Endothelial cell (in vitro differentiated cells): ENCODE data around the gene PEMT. TPM values are rescaled to one million over a fixed set of nuclear protein-coding genes. Genes with fewer than 3 reads are reported as not detected.

Experiments used
- DNase-seq: peaks from one replicate; pipeline ENCODE4 v3.0.0; 2021; ENCODE audit warnings: low spot score
- H3K27ac Mint-ChIP-seq: one replicate; pipeline ENCODE4 v1.8.0; 2021; ENCODE audit warnings: mixed read lengths, inconsistent platforms; ENCODE audit not compliant: unreplicated experiment
- H3K27me3 Mint-ChIP-seq: one replicate; pipeline ENCODE4 v1.8.0; 2021; ENCODE audit warnings: mild to moderate bottlenecking, moderate library complexity, mixed read lengths, inconsistent platforms; ENCODE audit not compliant: unreplicated experiment
- H3K36me3 Mint-ChIP-seq: one replicate; pipeline ENCODE4 v1.8.0; 2021; ENCODE audit warnings: mild to moderate bottlenecking, low read depth, mixed read lengths, inconsistent platforms; ENCODE audit not compliant: unreplicated experiment
- H3K4me1 Mint-ChIP-seq: one replicate; pipeline ENCODE4 v1.8.0; 2021; ENCODE audit warnings: mild to moderate bottlenecking, mixed read lengths, inconsistent platforms; ENCODE audit not compliant: unreplicated experiment
- H3K4me3 Mint-ChIP-seq: one replicate; pipeline ENCODE4 v1.8.0; 2021; ENCODE audit warnings: mild to moderate bottlenecking, mixed read lengths, inconsistent platforms; ENCODE audit not compliant: unreplicated experiment
- H3K9me3 Mint-ChIP-seq: one replicate; pipeline ENCODE4 v1.8.0; 2021; ENCODE audit warnings: mixed read lengths, inconsistent platforms; ENCODE audit not compliant: unreplicated experiment
- total RNA-seq: library from RNA; stranded (reverse); fragmentation: NEBNext Ultra II Directional; extraction: Animal tissue kit (Norgen Biotek cat#: 25700); gene quantifications from one replicate; pipeline ENCODE4 v1.2.1, GENCODE V29; 2021; ENCODE audit not compliant: unreplicated experiment
- TF ChIP-seq, protein P1 (sequence below): fragments of 200-600 bp; sonication (generic); IDR thresholded peaks from one replicate; pipeline ENCODE4 v1.5.0; 2021; ENCODE audit warnings: antibody characterized with exemption; ENCODE audit not compliant: unreplicated experiment

PEMT gene
- total RNA-seq, 1 donor from 2014 or later, result 29.7 TPM

- Mint-ChIP-seq H3K9me3 (no peaks in the 10 kb centered on the region), H3K36me3 (peaks cover 12% of the 10 kb centered on the region), H3K4me1 (peaks cover 9% of the 10 kb centered on the region), H3K4me3 (peak overlapping the region; percentile 87), H3K27ac (no peak overlapping the region), H3K27me3 (peaks cover 15% of the 10 kb centered on the region)
- TF ChIP-seq, protein P1, sequence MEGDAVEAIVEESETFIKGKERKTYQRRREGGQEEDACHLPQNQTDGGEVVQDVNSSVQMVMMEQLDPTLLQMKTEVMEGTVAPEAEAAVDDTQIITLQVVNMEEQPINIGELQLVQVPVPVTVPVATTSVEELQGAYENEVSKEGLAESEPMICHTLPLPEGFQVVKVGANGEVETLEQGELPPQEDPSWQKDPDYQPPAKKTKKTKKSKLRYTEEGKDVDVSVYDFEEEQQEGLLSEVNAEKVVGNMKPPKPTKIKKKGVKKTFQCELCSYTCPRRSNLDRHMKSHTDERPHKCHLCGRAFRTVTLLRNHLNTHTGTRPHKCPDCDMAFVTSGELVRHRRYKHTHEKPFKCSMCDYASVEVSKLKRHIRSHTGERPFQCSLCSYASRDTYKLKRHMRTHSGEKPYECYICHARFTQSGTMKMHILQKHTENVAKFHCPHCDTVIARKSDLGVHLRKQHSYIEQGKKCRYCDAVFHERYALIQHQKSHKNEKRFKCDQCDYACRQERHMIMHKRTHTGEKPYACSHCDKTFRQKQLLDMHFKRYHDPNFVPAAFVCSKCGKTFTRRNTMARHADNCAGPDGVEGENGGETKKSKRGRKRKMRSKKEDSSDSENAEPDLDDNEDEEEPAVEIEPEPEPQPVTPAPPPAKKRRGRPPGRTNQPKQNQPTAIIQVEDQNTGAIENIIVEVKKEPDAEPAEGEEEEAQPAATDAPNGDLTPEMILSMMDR, result no peak
- peak; percentile 31 for DNase-seq
Observed at GRCh38 chr17:17495536-17496188, 95.8 kb downstream of the PEMT start.

- no peaks in the 10 kb centered on the region for H3K9me3 Mint-ChIP-seq
- H3K4me3 Mint-ChIP-seq, result peak overlapping the region; percentile 62
- TF ChIP-seq, protein P1, result no peak
- H3K36me3 Mint-ChIP-seq, result peaks cover 12% of the 10 kb centered on the region
- no peak overlapping the region for H3K27ac Mint-ChIP-seq
- H3K27me3 Mint-ChIP-seq, result peaks cover 13% of the 10 kb centered on the region
- peak; percentile 45 for DNase-seq
- peaks cover 9% of the 10 kb centered on the region for H3K4me1 Mint-ChIP-seq
Observed at GRCh38 chr17:17494870-17495535, 96.5 kb downstream of the PEMT start.

GRCh38 chr17:17494499-17494869 lies 97.0 kb downstream of the PEMT start:
- Mint-ChIP-seq H3K27me3 (peaks cover 13% of the 10 kb centered on the region), H3K36me3 (peaks cover 12% of the 10 kb centered on the region), H3K4me1 (peaks cover 9% of the 10 kb centered on the region), H3K27ac (no peak overlapping the region), H3K9me3 (no peaks in the 10 kb centered on the region), H3K4me3 (peak overlapping the region; percentile 62)
- no peak for DNase-seq
- TF ChIP-seq, protein P1, result no peak

DNA sequence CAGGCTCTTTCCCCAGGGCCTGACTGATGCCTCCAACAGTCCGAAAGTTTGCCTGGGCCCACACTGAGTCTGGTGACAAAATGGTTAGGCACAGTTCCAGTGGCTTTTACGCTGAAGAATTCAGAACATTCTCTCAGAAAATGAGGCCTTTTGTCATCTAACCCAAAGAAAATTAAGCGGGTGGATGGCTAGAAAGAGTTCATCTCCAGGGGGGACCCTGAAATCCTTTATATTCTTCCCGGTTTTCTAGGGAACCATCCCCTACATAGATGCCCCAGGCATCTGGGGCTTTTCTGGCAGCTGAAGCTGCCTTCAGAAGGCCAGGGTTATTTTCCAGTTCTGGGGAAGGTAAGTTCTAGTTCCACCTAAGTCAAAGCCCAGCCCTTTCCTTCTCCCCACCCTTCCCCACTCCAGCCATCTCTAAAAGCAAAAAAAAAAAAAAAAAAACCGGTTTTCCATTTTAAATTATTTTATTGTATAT lies 97.5 kb downstream of the PEMT start:
- no peak overlapping the region for H3K27ac Mint-ChIP-seq
- H3K4me3 Mint-ChIP-seq, result no peak overlapping the region
- no peak for DNase-seq
- no peaks in the 10 kb centered on the region for H3K9me3 Mint-ChIP-seq
- TF ChIP-seq, protein P1, result no peak
- H3K4me1 Mint-ChIP-seq, result peaks cover 9% of the 10 kb centered on the region
- H3K36me3 Mint-ChIP-seq, result peaks cover 12% of the 10 kb centered on the region
- peaks cover 13% of the 10 kb centered on the region for H3K27me3 Mint-ChIP-seq
